ENCODE data around the gene STRC.
"Not testable (repeated sequence)": the region's sequence is repeated elsewhere in the genome, so short reads cannot be mapped to it uniquely, and the experiment has no call there.

The STRC gene

GRCh38 chr15:43618700-43619099 is at the start of gene STRC:
Gene STRC (minus strand): TSS chr15:43618800. CDS start chr15:43618722, 78 bp downstream.
- not testable (repeated sequence) for H3K4me1 Mint-ChIP-seq (ENCODE audit: low read depth); H3K36me3 Mint-ChIP-seq; H3K9me3 Mint-ChIP-seq (ENCODE audit: low read depth); H3K27me3 Mint-ChIP-seq; H3K4me3 Mint-ChIP-seq; H3K27ac Mint-ChIP-seq

- not testable (repeated sequence) for H3K4me1 Mint-ChIP-seq (ENCODE audit: low read depth); H3K36me3 Mint-ChIP-seq; H3K27ac Mint-ChIP-seq; H3K4me3 Mint-ChIP-seq; H3K27me3 Mint-ChIP-seq; H3K9me3 Mint-ChIP-seq (ENCODE audit: low read depth)
Measured at GRCh38 chr15:43666177-43666576, 47.6 kb upstream of the STRC start.

- H3K27me3 Mint-ChIP-seq; H3K4me1 Mint-ChIP-seq (ENCODE audit: low read depth); H3K36me3 Mint-ChIP-seq; H3K27ac Mint-ChIP-seq; H3K9me3 Mint-ChIP-seq (ENCODE audit: low read depth); H3K4me3 Mint-ChIP-seq: not testable (repeated sequence)
Measured at GRCh38 chr15:43663333-43663732, 44.7 kb upstream of the STRC start.

GRCh38 chr15:43662293-43662692 is 43.7 kb upstream of the STRC start:
- not testable (repeated sequence) for H3K4me1 Mint-ChIP-seq (ENCODE audit: low read depth); H3K27me3 Mint-ChIP-seq; H3K36me3 Mint-ChIP-seq; H3K27ac Mint-ChIP-seq; H3K9me3 Mint-ChIP-seq (ENCODE audit: low read depth); H3K4me3 Mint-ChIP-seq

GRCh38 chr15:43659727-43660126 is 41.1 kb upstream of the STRC start:
- not testable (repeated sequence) for H3K4me1 Mint-ChIP-seq (ENCODE audit: low read depth); H3K4me3 Mint-ChIP-seq; H3K27me3 Mint-ChIP-seq; H3K9me3 Mint-ChIP-seq (ENCODE audit: low read depth); H3K27ac Mint-ChIP-seq; H3K36me3 Mint-ChIP-seq

GRCh38 chr15:43649430-43649926 is 30.9 kb upstream of the STRC start:
- not testable (repeated sequence) for H3K36me3 Mint-ChIP-seq; H3K4me1 Mint-ChIP-seq (ENCODE audit: low read depth); H3K27me3 Mint-ChIP-seq; H3K27ac Mint-ChIP-seq; H3K9me3 Mint-ChIP-seq (ENCODE audit: low read depth); H3K4me3 Mint-ChIP-seq

- no peak within 1 kb of the TSS for H3K27ac Mint-ChIP-seq
- no peaks in the 10 kb centered on the region for H3K9me3 Mint-ChIP-seq (ENCODE audit: low read depth)
- H3K4me1 Mint-ChIP-seq (ENCODE audit: low read depth): no peaks in the 10 kb centered on the region
- H3K27me3 Mint-ChIP-seq: no peaks in the 10 kb centered on the region
- H3K36me3 Mint-ChIP-seq: peaks cover 9% of the 10 kb centered on the region
- no peak within 1 kb of the TSS for H3K4me3 Mint-ChIP-seq
Measured at GRCh38 chr15:43648649-43649429, 30.2 kb upstream of the STRC start, which contains the start of gene CATSPER2. Gene CATSPER2 (minus strand): TSS chr15:43648844. CDS start chr15:43648061, 783 bp downstream.

- H3K36me3 Mint-ChIP-seq; H3K9me3 Mint-ChIP-seq (ENCODE audit: low read depth); H3K27ac Mint-ChIP-seq; H3K27me3 Mint-ChIP-seq; H3K4me3 Mint-ChIP-seq; H3K4me1 Mint-ChIP-seq (ENCODE audit: low read depth): not testable (repeated sequence)
Measured at GRCh38 chr15:43638464-43639204, 20.0 kb upstream of the STRC start.

- not testable (repeated sequence) for H3K9me3 Mint-ChIP-seq (ENCODE audit: low read depth); H3K27me3 Mint-ChIP-seq; H3K4me1 Mint-ChIP-seq (ENCODE audit: low read depth); H3K4me3 Mint-ChIP-seq; H3K36me3 Mint-ChIP-seq; H3K27ac Mint-ChIP-seq
Measured at GRCh38 chr15:43626937-43627336, 8.3 kb upstream of the STRC start.

GRCh38 chr15:43625106-43625505 is 6.5 kb upstream of the STRC start:
- no peaks in the 10 kb centered on the region for H3K9me3 Mint-ChIP-seq (ENCODE audit: low read depth)
- H3K27me3 Mint-ChIP-seq: peaks cover 1% of the 10 kb centered on the region
- H3K27ac Mint-ChIP-seq: no peak overlapping the region

GRCh38 chr15:43622068-43622799 is 3.6 kb upstream of the STRC start:
- not testable (repeated sequence) for H3K4me3 Mint-ChIP-seq; H3K4me1 Mint-ChIP-seq (ENCODE audit: low read depth); H3K9me3 Mint-ChIP-seq (ENCODE audit: low read depth); H3K36me3 Mint-ChIP-seq; H3K27me3 Mint-ChIP-seq; H3K27ac Mint-ChIP-seq

More at GRCh38 chr15:43625106-43625505, 6.5 kb upstream of the STRC start:
- H3K4me3 Mint-ChIP-seq: no peak overlapping the region
- H3K36me3 Mint-ChIP-seq: no peaks in the 10 kb centered on the region
- H3K4me1 Mint-ChIP-seq (ENCODE audit: low read depth): no peaks in the 10 kb centered on the region

GRCh38 chr15:43617750-43618149 is 850 bp downstream of the STRC start:
- H3K27me3 Mint-ChIP-seq; H3K36me3 Mint-ChIP-seq; H3K27ac Mint-ChIP-seq; H3K9me3 Mint-ChIP-seq (ENCODE audit: low read depth); H3K4me1 Mint-ChIP-seq (ENCODE audit: low read depth); H3K4me3 Mint-ChIP-seq: not testable (repeated sequence)

GRCh38 chr15:43602233-43602632 is 16.4 kb downstream of the STRC start:
- not testable (repeated sequence) for H3K4me1 Mint-ChIP-seq (ENCODE audit: low read depth); H3K9me3 Mint-ChIP-seq (ENCODE audit: low read depth); H3K27ac Mint-ChIP-seq; H3K36me3 Mint-ChIP-seq; H3K4me3 Mint-ChIP-seq
- peaks cover 14% of the 10 kb centered on the region for H3K27me3 Mint-ChIP-seq

- not testable (repeated sequence) for H3K27ac Mint-ChIP-seq; H3K36me3 Mint-ChIP-seq; H3K4me1 Mint-ChIP-seq (ENCODE audit: low read depth); H3K9me3 Mint-ChIP-seq (ENCODE audit: low read depth); H3K4me3 Mint-ChIP-seq
- H3K27me3 Mint-ChIP-seq: peaks cover 19% of the 10 kb centered on the region
Measured at GRCh38 chr15:43600200-43600599, 18.4 kb downstream of the STRC start.

- peaks cover 17% of the 10 kb centered on the region for H3K27me3 Mint-ChIP-seq
- H3K9me3 Mint-ChIP-seq (ENCODE audit: low read depth); H3K36me3 Mint-ChIP-seq; H3K4me3 Mint-ChIP-seq; H3K27ac Mint-ChIP-seq; H3K4me1 Mint-ChIP-seq (ENCODE audit: low read depth): not testable (repeated sequence)
Measured at GRCh38 chr15:43599131-43599530, 19.5 kb downstream of the STRC start.
